Skeletal muscle tissue (tissue), 4 donors: ENCODE data around the gene D2HGDH. TPM values are rescaled to one million over a fixed set of nuclear protein-coding genes. Genes with fewer than 3 reads are reported as not detected.
"Not testable (repeated sequence)": the region's sequence is repeated elsewhere in the genome, so short reads cannot be mapped to it uniquely, and the experiment has no call there.

Source experiments
- H3K27ac ChIP-seq: one replicate; pipeline ENCODE4 v1.7.0; 2013; ENCODE audit warnings: mild to moderate bottlenecking, low read depth, low read length, inconsistent platforms
- H3K27me3 ChIP-seq, 3 donors: one replicate each; pipeline ENCODE4 v1.7.0; 2013; ENCODE audit warnings: low read length in 3 of 3; ENCODE audit not compliant: control insufficient read depth in 3 of 3, insufficient read depth in 3 of 3
- H3K36me3 ChIP-seq, 3 donors: one replicate each; pipeline ENCODE4 v1.7.0; 2013; ENCODE audit warnings: low read length in 3 of 3; ENCODE audit not compliant: control insufficient read depth in 3 of 3, insufficient read depth in 3 of 3
- H3K4me1 ChIP-seq, 3 donors: one replicate each; pipeline ENCODE4 v1.7.0; 2013; ENCODE audit warnings: low read length in 3 of 3, mild to moderate bottlenecking in 3 of 3; ENCODE audit not compliant: control insufficient read depth in 3 of 3, insufficient read depth in 3 of 3
- H3K4me3 ChIP-seq, 3 donors: one replicate each; pipeline ENCODE4 v1.7.0; 2013; ENCODE audit warnings: low read length in 3 of 3
- H3K9ac ChIP-seq, 3 donors: one replicate each; pipeline ENCODE4 v1.7.0; 2013; ENCODE audit warnings: low read length in 3 of 3, mild to moderate bottlenecking in 3 of 3, moderate library complexity in 2 of 3, low read depth in 1 of 3
- H3K9me3 ChIP-seq, 3 donors: one replicate each; pipeline ENCODE4 v1.7.0; 2013; ENCODE audit warnings: low read length in 3 of 3; ENCODE audit not compliant: control insufficient read depth in 3 of 3
- total RNA-seq: library from RNA; depleted of rRNA; stranded (reverse); fragments of >200 nt; gene quantifications from one replicate; pipeline ENCODE4 v1.2.3, GENCODE V29; 2014
- donor health status: Osteomylitis.

D2HGDH gene
- total RNA-seq, 1 donor from 2014 or later, result 5.7 TPM

GRCh38 chr2:241780939-241781569, 46.6 kb downstream of the D2HGDH start:
- Histone ChIP-seq H3K36me3 (no peaks in the 10 kb centered on the region), H3K27me3 (no peaks in the 10 kb centered on the region), H3K27ac (no peak overlapping the region), H3K9ac (no peak overlapping the region), H3K4me3 (no peak overlapping the region), H3K9me3 (no peaks in the 10 kb centered on the region), H3K4me1 (no peaks in the 10 kb centered on the region)

DNA sequence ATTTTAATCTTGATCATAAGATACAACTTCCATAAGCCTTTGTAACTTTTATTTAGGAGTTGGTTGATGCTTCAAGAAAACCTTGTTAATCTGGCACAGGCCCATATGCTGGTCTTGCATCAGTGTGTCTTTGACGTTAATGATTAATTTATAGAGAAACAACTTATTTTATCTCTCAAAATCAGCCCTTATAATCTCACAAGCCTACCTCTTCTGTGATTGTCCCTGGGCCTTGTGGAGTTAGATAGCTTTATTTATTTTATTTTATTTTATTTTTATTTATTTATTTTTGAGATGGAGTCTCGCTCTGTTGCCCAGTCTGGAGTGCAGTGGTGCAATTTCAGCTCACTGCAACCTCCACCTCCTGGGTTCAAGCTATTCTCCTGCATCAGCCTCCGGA, 47.6 kb downstream of the D2HGDH start:
- H3K27me3 ChIP-seq, H3K9me3 ChIP-seq, H3K4me3 ChIP-seq, H3K9ac ChIP-seq, H3K36me3 ChIP-seq, H3K4me1 ChIP-seq, H3K27ac ChIP-seq: not testable (repeated sequence)

GRCh38 chr2:241788135-241788534, 53.7 kb downstream of the D2HGDH start:
- Histone ChIP-seq H3K4me1 (no peaks in the 10 kb centered on the region), H3K27ac (no peak overlapping the region), H3K36me3 (no peaks in the 10 kb centered on the region), H3K4me3 (no peak overlapping the region), H3K27me3 (no peaks in the 10 kb centered on the region), H3K9ac (no peak overlapping the region), H3K9me3 (no peaks in the 10 kb centered on the region)

GRCh38 chr2:241788572-241788971, 54.1 kb downstream of the D2HGDH start:
- no peak overlapping the region for H3K4me3 ChIP-seq
- no peaks in the 10 kb centered on the region for H3K9me3 ChIP-seq
- H3K9ac ChIP-seq, result no peak overlapping the region
- H3K36me3 ChIP-seq, result no peaks in the 10 kb centered on the region
- H3K27ac ChIP-seq, result no peak overlapping the region
- H3K4me1 ChIP-seq, result no peaks in the 10 kb centered on the region
- H3K27me3 ChIP-seq, result no peaks in the 10 kb centered on the region

GRCh38 chr2:241791385-241791784, 57.0 kb downstream of the D2HGDH start:
- H3K9me3 ChIP-seq, H3K4me3 ChIP-seq, H3K27ac ChIP-seq, H3K9ac ChIP-seq, H3K27me3 ChIP-seq, H3K36me3 ChIP-seq, H3K4me1 ChIP-seq: not testable (repeated sequence)

GRCh38 chr2:241793385-241793784, 59.0 kb downstream of the D2HGDH start:
- Histone ChIP-seq H3K9me3 (no peaks in the 10 kb centered on the region), H3K4me1 (no peaks in the 10 kb centered on the region), H3K4me3 (no peak overlapping the region), H3K9ac (no peak overlapping the region), H3K27me3 (peaks cover 0 to 12% (median 5%) of the 10 kb centered on the region in 3 donors), H3K27ac (no peak overlapping the region), H3K36me3 (no peaks in the 10 kb centered on the region)

DNA sequence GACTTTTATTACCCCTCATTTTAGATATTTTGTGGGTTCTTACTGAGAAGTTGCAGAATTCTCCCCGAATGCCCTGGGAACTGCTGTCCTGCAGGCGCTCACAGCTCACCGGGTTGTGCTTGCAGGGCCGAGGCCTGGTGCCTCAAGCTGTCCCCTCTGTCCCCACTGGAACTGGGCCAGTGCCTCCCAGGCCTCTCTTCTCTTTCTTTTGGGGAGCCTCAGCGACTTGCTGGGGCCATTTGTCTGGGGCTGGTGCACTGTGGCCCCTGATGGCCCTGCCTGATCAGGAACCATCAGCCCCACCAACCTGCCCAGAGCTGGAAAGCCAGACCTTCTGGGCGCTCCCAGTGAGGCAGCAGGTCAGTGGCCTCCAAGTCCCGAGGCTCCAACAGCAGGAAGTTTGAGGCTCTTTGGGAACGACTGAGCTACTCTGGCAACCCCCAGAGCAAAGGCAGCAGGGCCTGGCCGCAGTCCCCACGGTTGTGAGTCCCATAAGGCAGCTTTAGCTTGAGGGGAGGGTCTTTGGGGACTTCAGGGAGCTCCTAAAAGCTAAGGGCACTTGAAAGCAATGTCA, 59.9 kb downstream of the D2HGDH start:
- Histone ChIP-seq H3K9ac (no peak overlapping the region), H3K4me3 (no peak overlapping the region), H3K27ac (no peak overlapping the region), H3K27me3 (peaks cover 0 to 12% (median 5%) of the 10 kb centered on the region in 3 donors), H3K36me3 (no peaks in the 10 kb centered on the region), H3K4me1 (no peaks in the 10 kb centered on the region), H3K9me3 (no peaks in the 10 kb centered on the region)

- Histone ChIP-seq H3K27ac (no peak overlapping the region), H3K4me1 (no peaks in the 10 kb centered on the region), H3K27me3 (peaks cover 0 to 12% (median 5%) of the 10 kb centered on the region in 3 donors), H3K4me3 (no peak overlapping the region), H3K9ac (no peak overlapping the region), H3K9me3 (no peaks in the 10 kb centered on the region), H3K36me3 (no peaks in the 10 kb centered on the region)
Measured at GRCh38 chr2:241795021-241795999, 60.9 kb downstream of the D2HGDH start.

DNA sequence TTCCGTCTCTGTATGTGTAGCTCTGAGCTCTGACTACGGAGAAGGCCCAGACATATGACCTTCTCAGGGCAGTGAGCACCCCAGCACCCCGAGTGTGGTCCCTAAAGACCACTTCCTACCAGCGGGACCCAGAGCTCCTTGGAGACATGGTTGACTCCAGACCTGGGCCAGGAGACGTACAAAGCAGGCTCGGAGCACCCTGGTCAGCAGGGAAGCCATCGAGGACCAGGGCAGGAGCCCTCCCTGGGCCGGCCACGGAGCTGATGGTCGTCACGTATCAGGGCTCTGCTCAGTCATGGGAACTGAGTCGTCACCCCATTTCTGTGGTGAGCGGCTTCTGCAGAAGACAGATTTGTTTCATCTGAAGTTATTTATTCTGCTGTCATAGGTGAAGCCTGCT, 61.8 kb downstream of the D2HGDH start:
- H3K9me3 ChIP-seq, result no peaks in the 10 kb centered on the region
- H3K4me3 ChIP-seq, result no peak overlapping the region
- H3K9ac ChIP-seq, result no peak overlapping the region
- no peaks in the 10 kb centered on the region for H3K4me1 ChIP-seq
- no peak overlapping the region for H3K27ac ChIP-seq
- H3K36me3 ChIP-seq, result no peaks in the 10 kb centered on the region
- peaks cover 0 to 12% (median 5%) of the 10 kb centered on the region in 3 donors for H3K27me3 ChIP-seq

- no peak overlapping the region for H3K9ac ChIP-seq
- no peak overlapping the region for H3K27ac ChIP-seq
- no peaks in the 10 kb centered on the region for H3K4me1 ChIP-seq
- no peaks in the 10 kb centered on the region for H3K36me3 ChIP-seq
- H3K9me3 ChIP-seq, result no peaks in the 10 kb centered on the region
- H3K27me3 ChIP-seq, result peaks cover 0 to 12% (median 5%) of the 10 kb centered on the region in 3 donors
- no peak overlapping the region for H3K4me3 ChIP-seq
Measured at GRCh38 chr2:241796610-241797138, 62.2 kb downstream of the D2HGDH start.
